GM18951 (cell line): ENCODE results near the gene PIGX.
"Not testable (repeated sequence)": the region's sequence is repeated elsewhere in the genome, so short reads cannot be mapped to it uniquely, and the experiment has no call there.

Experiments used
- POLR2A ChIP-seq: IDR thresholded peaks from 4 replicates; pipeline ENCODE4 v1.6.1; 2011; ENCODE audit warnings: mild to moderate bottlenecking; ENCODE audit not compliant: insufficient read length, insufficient read depth; ENCODE audit errors: extremely low read depth
- in situ Hi-C: fragments of 300-500 bp; cut with MboI; formaldehyde crosslinking; loops from one replicate; pipeline ENCODE4 v1.12.0; 2022; ENCODE audit warnings: low sequenced_read_pairs, mixed read lengths, inconsistent platforms; ENCODE audit not compliant: unreplicated experiment

Gene PIGX

GRCh38 chr3:196689941-196690660 lies 22.1 kb upstream of the PIGX start:
- no peak for TF ChIP-seq POLR2A
- in situ Hi-C loops: loop anchor here (25.0 kb wide), 1 partner anchor 428 kb away; no protein-coding TSS in a partner anchor

- in situ Hi-C loops: loop anchor here (25.0 kb wide), 1 partner anchor 429 kb away; no protein-coding TSS in a partner anchor
- no peak for TF ChIP-seq POLR2A
Measured at GRCh38 chr3:196691386-196691785, 20.8 kb upstream of the PIGX start.

GRCh38 chr3:196694202-196694638 lies 18.0 kb upstream of the PIGX start:
- TF ChIP-seq POLR2A: no peak
- in situ Hi-C loops: loop anchor here (25.0 kb wide), 1 partner anchor 432 kb away; no protein-coding TSS in a partner anchor

DNA sequence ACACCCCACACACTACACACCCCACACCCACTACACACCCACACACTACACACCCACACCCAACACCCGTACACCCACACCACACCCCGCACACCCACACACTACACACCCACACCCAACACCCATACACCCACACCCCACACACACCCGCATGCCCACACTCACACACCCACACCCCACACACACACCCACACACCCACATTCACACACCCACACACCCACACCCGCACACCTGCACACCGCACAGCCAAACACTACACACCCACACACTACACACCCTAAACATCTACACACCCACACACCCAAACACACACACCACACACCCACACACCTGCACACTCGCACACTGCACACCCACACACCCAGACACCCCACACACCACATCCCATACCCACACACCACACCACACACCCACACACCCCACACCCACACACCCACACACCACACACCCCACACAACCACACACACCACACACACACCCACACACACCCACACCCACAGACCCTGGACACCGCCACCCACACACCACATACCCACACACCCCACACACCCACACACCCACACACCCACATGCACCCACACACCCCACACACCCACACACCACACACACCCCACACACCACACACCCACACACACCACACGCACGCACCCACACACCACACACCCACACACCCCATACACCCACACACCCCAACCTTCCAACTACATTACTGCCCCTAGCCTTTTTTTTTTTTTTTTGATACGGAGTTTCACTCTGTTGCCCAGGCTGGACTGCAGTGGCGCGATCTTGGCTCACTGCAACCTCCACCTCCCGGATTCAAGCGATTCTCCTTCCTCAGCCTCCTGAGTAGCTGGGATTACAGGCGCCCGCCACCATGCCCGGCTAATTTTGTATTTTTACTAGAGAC lies 17.0 kb upstream of the PIGX start:
- in situ Hi-C loops: loop anchor here (25.0 kb wide), 1 partner anchor 433 kb away; no protein-coding TSS in a partner anchor
- no peak for TF ChIP-seq POLR2A

GRCh38 chr3:196695849-196696226 lies 16.3 kb upstream of the PIGX start:
- no peak for TF ChIP-seq POLR2A
- in situ Hi-C loops: loop anchor here (25.0 kb wide), 1 partner anchor 434 kb away; no protein-coding TSS in a partner anchor

- no peak for TF ChIP-seq POLR2A
- in situ Hi-C loops: loop anchor here (25.0 kb wide), 1 partner anchor 435 kb away; no protein-coding TSS in a partner anchor
Measured at GRCh38 chr3:196697270-196697669, 14.9 kb upstream of the PIGX start.

GRCh38 chr3:196699749-196700148 lies 12.4 kb upstream of the PIGX start:
- no peak for TF ChIP-seq POLR2A
- in situ Hi-C loops: loop anchor here (25.0 kb wide), 1 partner anchor 437 kb away; no protein-coding TSS in a partner anchor

- in situ Hi-C loops: no loop called here
- TF ChIP-seq POLR2A: no peak
Measured at GRCh38 chr3:196700801-196701200, 11.4 kb upstream of the PIGX start.

GRCh38 chr3:196706327-196706726 lies 5.8 kb upstream of the PIGX start:
- in situ Hi-C loops: no loop called here
- no peak for TF ChIP-seq POLR2A

DNA sequence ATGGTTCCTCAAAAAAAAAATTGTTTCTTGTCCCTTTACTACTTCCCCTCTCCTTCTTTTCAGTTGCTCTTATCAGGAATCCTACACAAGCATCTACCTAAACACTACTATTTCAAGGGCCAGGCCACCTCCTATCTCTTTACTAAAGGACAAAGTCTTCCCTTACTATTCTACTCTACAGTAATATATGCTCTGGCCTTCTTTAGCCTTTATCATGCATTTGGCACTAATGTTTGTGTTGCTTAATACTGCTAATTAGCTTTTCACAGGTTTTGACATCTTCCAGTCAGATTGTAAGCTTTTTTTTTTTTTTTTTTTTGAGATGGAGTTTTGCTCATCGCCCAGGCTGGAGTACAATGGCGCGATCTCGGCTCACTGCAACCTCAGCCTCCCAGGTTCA lies 5.4 kb upstream of the PIGX start:
- no peak for TF ChIP-seq POLR2A
- in situ Hi-C loops: no loop called here

- in situ Hi-C loops: no loop called here
- TF ChIP-seq POLR2A: no peak
Measured at GRCh38 chr3:196707566-196707965, 4.6 kb upstream of the PIGX start.

DNA sequence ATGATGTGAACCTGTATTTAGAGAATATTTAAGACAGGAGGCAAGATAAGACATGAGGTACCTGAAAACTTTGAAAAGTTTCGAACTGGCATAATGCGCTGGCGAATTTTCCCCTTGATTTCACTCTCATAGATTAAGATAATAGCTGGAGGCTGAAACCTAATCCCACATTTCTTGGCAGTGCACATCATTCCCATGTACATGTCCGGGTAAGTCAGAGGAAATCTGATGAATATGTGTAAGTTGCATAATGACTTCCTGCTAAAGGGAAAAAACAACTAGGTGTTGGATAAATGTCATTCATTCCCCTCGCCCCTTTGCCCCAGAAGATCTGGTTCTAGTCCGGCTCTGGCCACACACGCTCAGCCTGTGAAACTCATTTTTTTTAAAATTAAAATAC lies 3.7 kb upstream of the PIGX start:
- in situ Hi-C loops: no loop called here
- TF ChIP-seq POLR2A: no peak

DNA sequence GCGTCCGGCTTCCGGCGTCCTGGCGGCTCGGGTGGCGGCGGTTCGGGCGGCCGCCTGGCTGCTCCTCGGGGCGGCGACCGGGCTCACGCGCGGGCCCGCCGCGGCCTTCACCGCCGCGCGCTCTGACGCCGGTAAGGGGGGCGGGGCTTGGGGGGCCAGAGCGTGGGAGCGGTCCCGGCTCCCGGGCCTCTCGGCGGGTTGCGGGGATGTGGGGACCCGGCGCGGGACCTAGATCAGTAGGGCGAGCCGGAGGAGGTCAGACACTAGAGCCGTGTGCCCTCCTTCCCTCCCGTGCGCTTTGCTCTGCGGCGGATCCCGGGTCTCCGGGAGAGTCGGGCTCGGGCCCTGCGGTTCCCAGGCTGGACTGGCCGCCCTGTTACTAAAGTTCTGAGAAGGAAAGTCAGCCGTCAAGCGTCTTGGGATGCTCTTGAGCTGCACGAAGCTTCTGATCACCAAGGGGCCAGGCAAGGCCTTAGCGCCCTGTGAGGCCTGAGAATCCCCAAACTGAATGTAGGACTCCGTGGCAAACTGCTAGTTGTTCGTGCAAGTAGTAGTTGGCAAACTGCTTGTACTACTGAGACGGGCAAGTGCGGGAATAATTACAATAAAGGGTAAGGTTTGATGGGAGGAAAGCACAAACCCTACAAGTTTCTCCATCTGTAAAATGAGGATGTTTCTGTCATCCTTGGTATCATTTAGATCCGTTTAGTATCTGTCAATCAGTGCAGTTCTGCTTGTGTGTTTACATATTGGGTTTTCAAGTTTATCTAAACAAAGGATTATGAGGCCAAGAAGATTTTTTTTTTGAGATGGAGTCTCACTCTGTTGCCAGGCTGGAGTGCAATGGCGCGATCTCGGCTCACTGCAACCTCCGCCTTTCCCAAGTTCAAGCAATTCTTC lies 587 bp downstream of the PIGX start:
- no peak for TF ChIP-seq POLR2A
- in situ Hi-C loops: no loop called here

GRCh38 chr3:196717162-196717561 lies 5.0 kb downstream of the PIGX start:
- in situ Hi-C loops: not testable (repeated sequence)
